Measurements from ENCODE around the gene CACNA1C.
A peak's percentile ranks its signal among the peaks of the same experiment; 100 is the strongest.

CACNA1C gene

GRCh38 chr12:2588345-2588744 lies 535.6 kb downstream of the CACNA1C start:
- peak; percentile 57 for DNase-seq (ENCODE audit: low spot score)

GRCh38 chr12:2589381-2589780 lies 536.6 kb downstream of the CACNA1C start:
- DNase-seq (ENCODE audit: low spot score): no peak

- no peak for DNase-seq (ENCODE audit: low spot score)
Measured at GRCh38 chr12:2593045-2593444, 540.3 kb downstream of the CACNA1C start.

GRCh38 chr12:2596441-2596840 lies 543.7 kb downstream of the CACNA1C start:
- DNase-seq (ENCODE audit: low spot score): no peak

GRCh38 chr12:2605301-2605700 lies 552.5 kb downstream of the CACNA1C start:
- DNase-seq (ENCODE audit: low spot score): no peak

- DNase-seq (ENCODE audit: low spot score): no peak
Measured at GRCh38 chr12:2606186-2606910, 553.6 kb downstream of the CACNA1C start.

- DNase-seq (ENCODE audit: low spot score): no peak
Measured at GRCh38 chr12:2607881-2608607, 555.3 kb downstream of the CACNA1C start.

- DNase-seq (ENCODE audit: low spot score): no peak
Measured at GRCh38 chr12:2608608-2608945, 555.8 kb downstream of the CACNA1C start.

GRCh38 chr12:2609020-2609419 lies 556.2 kb downstream of the CACNA1C start:
- no peak for DNase-seq (ENCODE audit: low spot score)

GRCh38 chr12:2610358-2610757 lies 557.6 kb downstream of the CACNA1C start:
- DNase-seq (ENCODE audit: low spot score): no peak

- no peak for DNase-seq (ENCODE audit: low spot score)
Measured at GRCh38 chr12:2613326-2614073, 560.7 kb downstream of the CACNA1C start.

GRCh38 chr12:2614341-2614740 lies 561.6 kb downstream of the CACNA1C start:
- DNase-seq (ENCODE audit: low spot score): no peak

- peak; percentile 28 for DNase-seq (ENCODE audit: low spot score)
Measured at GRCh38 chr12:2615665-2616402, 563.0 kb downstream of the CACNA1C start.

GRCh38 chr12:2616763-2617162 lies 564.0 kb downstream of the CACNA1C start:
- no peak for DNase-seq (ENCODE audit: low spot score)

GRCh38 chr12:2617365-2617764 lies 564.6 kb downstream of the CACNA1C start:
- DNase-seq (ENCODE audit: low spot score): peak; percentile 34

GRCh38 chr12:2618291-2618995 lies 565.7 kb downstream of the CACNA1C start:
- no peak for DNase-seq (ENCODE audit: low spot score)

- DNase-seq (ENCODE audit: low spot score): no peak
Measured at GRCh38 chr12:2619136-2619535, 566.3 kb downstream of the CACNA1C start.

GRCh38 chr12:2622460-2622859 lies 569.7 kb downstream of the CACNA1C start:
- DNase-seq (ENCODE audit: low spot score): no peak

GRCh38 chr12:2623472-2623871 lies 570.7 kb downstream of the CACNA1C start:
- DNase-seq (ENCODE audit: low spot score): no peak

- peak; percentile 72 for DNase-seq (ENCODE audit: low spot score)
Measured at GRCh38 chr12:2624543-2625288, 571.9 kb downstream of the CACNA1C start.

- DNase-seq (ENCODE audit: low spot score): no peak
Measured at GRCh38 chr12:2625289-2625612, 572.5 kb downstream of the CACNA1C start.
